ENCODE measurements around the gene LRIG2.

Gene LRIG2

DNA sequence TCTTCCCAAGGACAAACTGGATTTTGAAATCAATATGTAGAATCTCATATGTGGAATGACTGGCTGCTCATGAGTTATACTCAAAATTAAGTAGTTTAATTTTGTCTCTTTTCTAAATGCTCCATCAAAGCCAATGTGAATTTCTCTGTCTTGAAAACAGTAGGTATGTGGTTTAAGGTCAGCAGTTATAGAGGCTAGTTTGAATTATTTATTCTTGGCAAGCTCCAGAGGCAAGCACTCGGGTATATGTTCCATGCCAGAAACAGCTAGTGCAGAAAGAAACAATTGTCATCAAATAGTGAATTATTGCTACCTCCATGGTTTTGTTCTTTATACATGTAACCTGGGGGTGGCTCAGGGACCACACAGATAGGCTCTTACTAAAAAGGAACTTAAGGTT lies 63.5 kb downstream of the LRIG2 start:
- no peak for TF ChIP-seq POLR2AphosphoS5 (IDR thresholded peaks at IDR 0.05; ENCODE audit: low read depth, low read length)
- TF ChIP-seq FOXP2 (optimal IDR thresholded peaks at IDR 0.05; ENCODE audit: borderline replicate concordance, extremely low read depth, extremely low read length, insufficient read depth) = no peak
- TF ChIP-seq, protein P1, sequence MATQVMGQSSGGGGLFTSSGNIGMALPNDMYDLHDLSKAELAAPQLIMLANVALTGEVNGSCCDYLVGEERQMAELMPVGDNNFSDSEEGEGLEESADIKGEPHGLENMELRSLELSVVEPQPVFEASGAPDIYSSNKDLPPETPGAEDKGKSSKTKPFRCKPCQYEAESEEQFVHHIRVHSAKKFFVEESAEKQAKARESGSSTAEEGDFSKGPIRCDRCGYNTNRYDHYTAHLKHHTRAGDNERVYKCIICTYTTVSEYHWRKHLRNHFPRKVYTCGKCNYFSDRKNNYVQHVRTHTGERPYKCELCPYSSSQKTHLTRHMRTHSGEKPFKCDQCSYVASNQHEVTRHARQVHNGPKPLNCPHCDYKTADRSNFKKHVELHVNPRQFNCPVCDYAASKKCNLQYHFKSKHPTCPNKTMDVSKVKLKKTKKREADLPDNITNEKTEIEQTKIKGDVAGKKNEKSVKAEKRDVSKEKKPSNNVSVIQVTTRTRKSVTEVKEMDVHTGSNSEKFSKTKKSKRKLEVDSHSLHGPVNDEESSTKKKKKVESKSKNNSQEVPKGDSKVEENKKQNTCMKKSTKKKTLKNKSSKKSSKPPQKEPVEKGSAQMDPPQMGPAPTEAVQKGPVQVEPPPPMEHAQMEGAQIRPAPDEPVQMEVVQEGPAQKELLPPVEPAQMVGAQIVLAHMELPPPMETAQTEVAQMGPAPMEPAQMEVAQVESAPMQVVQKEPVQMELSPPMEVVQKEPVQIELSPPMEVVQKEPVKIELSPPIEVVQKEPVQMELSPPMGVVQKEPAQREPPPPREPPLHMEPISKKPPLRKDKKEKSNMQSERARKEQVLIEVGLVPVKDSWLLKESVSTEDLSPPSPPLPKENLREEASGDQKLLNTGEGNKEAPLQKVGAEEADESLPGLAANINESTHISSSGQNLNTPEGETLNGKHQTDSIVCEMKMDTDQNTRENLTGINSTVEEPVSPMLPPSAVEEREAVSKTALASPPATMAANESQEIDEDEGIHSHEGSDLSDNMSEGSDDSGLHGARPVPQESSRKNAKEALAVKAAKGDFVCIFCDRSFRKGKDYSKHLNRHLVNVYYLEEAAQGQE (IDR thresholded peaks at IDR 0.05; ENCODE audit: insufficient read depth in 1 of 2, low read depth in 2 of 2, low read length in 2 of 2) = no peak
- TF ChIP-seq TAF1 (IDR thresholded peaks at IDR 0.05; ENCODE audit: borderline replicate concordance, insufficient read depth, low read length) = no peak
- no peak for TF ChIP-seq SIN3A (IDR thresholded peaks at IDR 0.05; ENCODE audit: borderline replicate concordance, insufficient read depth, low read length)

DNA sequence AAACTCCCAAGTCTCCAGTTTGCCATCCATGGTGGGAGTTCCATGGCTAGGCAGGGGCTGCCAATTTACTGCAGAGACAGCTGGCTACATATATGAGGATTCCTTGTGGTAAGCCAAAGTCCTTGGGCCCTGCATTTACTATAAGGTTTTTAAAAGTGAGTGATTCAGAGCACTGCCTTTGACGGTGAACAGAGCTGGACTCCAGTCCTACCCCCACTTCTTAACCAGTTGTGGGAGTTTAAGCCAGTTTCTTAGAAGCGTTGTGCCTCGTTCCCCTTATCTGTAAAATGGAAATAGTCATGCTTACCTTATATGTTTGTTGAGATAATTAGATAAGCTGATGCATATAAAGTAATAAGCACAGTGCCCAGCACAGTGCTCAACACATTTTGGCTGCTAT lies 64.6 kb downstream of the LRIG2 start:
- TF ChIP-seq FOXP2 (optimal IDR thresholded peaks at IDR 0.05; ENCODE audit: borderline replicate concordance, extremely low read depth, extremely low read length, insufficient read depth) = no peak
- TF ChIP-seq POLR2AphosphoS5 (IDR thresholded peaks at IDR 0.05; ENCODE audit: low read depth, low read length) = no peak
- no peak for TF ChIP-seq TAF1 (IDR thresholded peaks at IDR 0.05; ENCODE audit: borderline replicate concordance, insufficient read depth, low read length)
- no peak for TF ChIP-seq SIN3A (IDR thresholded peaks at IDR 0.05; ENCODE audit: borderline replicate concordance, insufficient read depth, low read length)
- TF ChIP-seq, protein P1 (IDR thresholded peaks at IDR 0.05; ENCODE audit: insufficient read depth in 1 of 2, low read depth in 2 of 2, low read length in 2 of 2) = no peak

DNA sequence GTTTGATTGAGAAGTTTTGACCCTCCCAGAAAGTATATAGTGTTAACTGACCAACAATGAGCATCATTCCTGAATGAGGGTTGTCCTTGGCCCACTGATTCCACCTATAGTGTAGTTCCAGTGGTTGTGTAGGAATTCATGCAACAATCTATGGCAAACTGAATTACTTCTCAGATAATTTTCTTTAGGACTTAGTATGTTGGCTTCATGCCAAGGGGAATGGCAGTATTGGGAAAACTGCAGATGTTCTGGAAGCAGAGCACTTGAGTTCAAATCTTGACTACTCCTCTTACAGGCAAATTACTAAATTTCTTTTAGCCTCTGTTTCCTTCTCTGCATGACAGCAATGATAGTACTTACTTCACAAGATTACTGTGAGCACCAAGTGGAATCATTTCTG lies 65.8 kb downstream of the LRIG2 start:
- TF ChIP-seq TAF1 (IDR thresholded peaks at IDR 0.05; ENCODE audit: borderline replicate concordance, insufficient read depth, low read length) (no peak), FOXP2 (optimal IDR thresholded peaks at IDR 0.05; ENCODE audit: borderline replicate concordance, extremely low read depth, extremely low read length, insufficient read depth) (no peak), SIN3A (IDR thresholded peaks at IDR 0.05; ENCODE audit: borderline replicate concordance, insufficient read depth, low read length) (no peak), POLR2AphosphoS5 (IDR thresholded peaks at IDR 0.05; ENCODE audit: low read depth, low read length) (no peak)
- TF ChIP-seq, protein P1 (IDR thresholded peaks at IDR 0.05; ENCODE audit: insufficient read depth in 1 of 2, low read depth in 2 of 2, low read length in 2 of 2) = no peak

DNA sequence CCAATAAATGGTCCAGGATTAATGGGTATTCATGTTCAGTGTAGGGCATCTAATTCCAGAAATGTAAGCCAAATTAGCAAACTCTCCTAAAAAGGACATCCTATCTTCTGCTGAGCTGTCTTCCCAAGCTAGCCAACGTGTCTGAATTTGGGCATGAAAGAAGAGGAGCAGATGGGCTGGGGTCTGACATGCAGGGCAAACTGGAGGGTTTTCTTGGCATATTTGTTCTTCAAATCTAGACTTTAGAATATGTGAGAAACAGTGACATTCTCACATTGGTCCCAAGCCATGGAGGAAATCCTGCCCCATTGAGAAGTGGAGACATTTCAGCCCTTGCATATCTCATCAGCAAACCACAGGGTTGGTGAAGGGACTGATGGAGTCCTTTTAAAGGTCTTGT lies 67.2 kb downstream of the LRIG2 start:
- TF ChIP-seq TAF1 (IDR thresholded peaks at IDR 0.05; ENCODE audit: borderline replicate concordance, insufficient read depth, low read length) = no peak

DNA sequence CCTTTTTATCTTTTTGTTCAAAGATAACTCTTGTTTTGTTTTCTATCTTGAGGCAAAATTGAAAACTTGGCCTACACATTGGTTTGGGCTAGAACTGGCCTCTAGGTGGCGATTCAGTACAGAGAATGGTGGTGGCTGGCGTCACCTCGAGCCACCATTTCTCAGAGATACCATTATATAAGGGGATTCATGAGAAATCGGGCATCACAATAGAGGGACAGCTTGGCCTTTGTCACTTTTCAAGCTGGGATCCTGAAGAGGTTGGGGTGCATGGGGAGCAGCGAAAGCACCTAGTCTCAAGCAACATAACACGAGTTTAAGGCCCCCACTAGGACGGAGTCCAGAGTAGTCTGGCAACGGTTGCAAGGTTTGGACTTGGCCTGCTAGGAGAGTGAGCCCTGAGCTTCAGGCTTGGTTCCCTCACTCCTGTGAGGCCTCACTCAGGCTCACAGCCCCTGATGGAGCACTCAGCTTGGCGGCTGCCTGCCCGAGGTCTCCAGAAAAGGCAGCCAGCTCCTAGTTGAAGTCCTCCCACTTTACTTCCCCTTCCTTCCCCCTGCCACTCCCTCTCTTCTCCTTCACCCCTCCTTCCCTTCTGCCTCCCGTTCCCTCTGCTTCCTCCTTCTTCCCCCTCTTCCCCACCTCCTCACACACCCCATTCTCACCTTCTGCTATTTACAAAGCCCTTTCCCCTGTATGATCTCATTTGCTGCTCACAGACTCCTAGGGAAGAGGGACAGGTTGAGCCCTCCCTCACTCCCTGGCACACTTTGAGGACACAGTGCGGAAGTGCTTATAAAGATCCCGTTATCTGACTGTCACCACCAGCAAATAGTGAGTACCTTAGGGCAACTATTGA lies 67.8 kb downstream of the LRIG2 start:
- TF ChIP-seq, protein P1 (IDR thresholded peaks at IDR 0.05; ENCODE audit: insufficient read depth in 1 of 2, low read depth in 2 of 2, low read length in 2 of 2) = no peak
- TF ChIP-seq SIN3A (IDR thresholded peaks at IDR 0.05; ENCODE audit: borderline replicate concordance, insufficient read depth, low read length) (no peak), POLR2AphosphoS5 (IDR thresholded peaks at IDR 0.05; ENCODE audit: low read depth, low read length) (no peak), TAF1 (IDR thresholded peaks at IDR 0.05; ENCODE audit: borderline replicate concordance, insufficient read depth, low read length) (no peak), FOXP2 (optimal IDR thresholded peaks at IDR 0.05; ENCODE audit: borderline replicate concordance, extremely low read depth, extremely low read length, insufficient read depth) (no peak)

Data from PFSK-1 (cell line).